ENCODE data around the gene ABCC9. TPM values are rescaled to one million over a fixed set of nuclear protein-coding genes. Genes with fewer than 3 reads are reported as not detected.

The ABCC9 gene
- total RNA-seq, 1 experiment from 2014 or later = 0.03 TPM

DNA sequence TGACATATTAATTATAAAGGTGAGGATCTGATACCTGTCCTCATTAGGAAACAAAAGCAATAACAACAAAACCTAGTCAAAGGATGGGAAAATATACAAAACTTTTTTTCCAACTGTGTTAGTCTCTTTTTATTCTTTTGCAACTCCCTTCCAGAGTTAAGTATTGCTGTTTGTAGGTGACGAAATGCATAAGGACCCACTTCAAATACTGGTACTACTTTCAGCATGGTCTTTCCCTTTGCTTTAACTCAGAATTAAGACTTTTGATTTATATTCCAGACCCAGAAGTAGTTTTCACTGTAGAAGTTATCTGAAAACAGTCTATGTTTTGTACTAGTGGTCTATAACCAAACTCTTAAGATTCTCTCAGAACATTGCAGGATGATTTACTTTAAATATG, 34.1 kb upstream of the ABCC9 start:
- TF ChIP-seq, protein P1, sequence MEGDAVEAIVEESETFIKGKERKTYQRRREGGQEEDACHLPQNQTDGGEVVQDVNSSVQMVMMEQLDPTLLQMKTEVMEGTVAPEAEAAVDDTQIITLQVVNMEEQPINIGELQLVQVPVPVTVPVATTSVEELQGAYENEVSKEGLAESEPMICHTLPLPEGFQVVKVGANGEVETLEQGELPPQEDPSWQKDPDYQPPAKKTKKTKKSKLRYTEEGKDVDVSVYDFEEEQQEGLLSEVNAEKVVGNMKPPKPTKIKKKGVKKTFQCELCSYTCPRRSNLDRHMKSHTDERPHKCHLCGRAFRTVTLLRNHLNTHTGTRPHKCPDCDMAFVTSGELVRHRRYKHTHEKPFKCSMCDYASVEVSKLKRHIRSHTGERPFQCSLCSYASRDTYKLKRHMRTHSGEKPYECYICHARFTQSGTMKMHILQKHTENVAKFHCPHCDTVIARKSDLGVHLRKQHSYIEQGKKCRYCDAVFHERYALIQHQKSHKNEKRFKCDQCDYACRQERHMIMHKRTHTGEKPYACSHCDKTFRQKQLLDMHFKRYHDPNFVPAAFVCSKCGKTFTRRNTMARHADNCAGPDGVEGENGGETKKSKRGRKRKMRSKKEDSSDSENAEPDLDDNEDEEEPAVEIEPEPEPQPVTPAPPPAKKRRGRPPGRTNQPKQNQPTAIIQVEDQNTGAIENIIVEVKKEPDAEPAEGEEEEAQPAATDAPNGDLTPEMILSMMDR (IDR thresholded peaks at IDR 0.05) = no peak
- no peak for TF ChIP-seq POLR2AphosphoS5 (IDR thresholded peaks at IDR 0.05; ENCODE audit: low read depth, low read length)
- TF ChIP-seq, protein P2, sequence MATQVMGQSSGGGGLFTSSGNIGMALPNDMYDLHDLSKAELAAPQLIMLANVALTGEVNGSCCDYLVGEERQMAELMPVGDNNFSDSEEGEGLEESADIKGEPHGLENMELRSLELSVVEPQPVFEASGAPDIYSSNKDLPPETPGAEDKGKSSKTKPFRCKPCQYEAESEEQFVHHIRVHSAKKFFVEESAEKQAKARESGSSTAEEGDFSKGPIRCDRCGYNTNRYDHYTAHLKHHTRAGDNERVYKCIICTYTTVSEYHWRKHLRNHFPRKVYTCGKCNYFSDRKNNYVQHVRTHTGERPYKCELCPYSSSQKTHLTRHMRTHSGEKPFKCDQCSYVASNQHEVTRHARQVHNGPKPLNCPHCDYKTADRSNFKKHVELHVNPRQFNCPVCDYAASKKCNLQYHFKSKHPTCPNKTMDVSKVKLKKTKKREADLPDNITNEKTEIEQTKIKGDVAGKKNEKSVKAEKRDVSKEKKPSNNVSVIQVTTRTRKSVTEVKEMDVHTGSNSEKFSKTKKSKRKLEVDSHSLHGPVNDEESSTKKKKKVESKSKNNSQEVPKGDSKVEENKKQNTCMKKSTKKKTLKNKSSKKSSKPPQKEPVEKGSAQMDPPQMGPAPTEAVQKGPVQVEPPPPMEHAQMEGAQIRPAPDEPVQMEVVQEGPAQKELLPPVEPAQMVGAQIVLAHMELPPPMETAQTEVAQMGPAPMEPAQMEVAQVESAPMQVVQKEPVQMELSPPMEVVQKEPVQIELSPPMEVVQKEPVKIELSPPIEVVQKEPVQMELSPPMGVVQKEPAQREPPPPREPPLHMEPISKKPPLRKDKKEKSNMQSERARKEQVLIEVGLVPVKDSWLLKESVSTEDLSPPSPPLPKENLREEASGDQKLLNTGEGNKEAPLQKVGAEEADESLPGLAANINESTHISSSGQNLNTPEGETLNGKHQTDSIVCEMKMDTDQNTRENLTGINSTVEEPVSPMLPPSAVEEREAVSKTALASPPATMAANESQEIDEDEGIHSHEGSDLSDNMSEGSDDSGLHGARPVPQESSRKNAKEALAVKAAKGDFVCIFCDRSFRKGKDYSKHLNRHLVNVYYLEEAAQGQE (IDR thresholded peaks at IDR 0.05; ENCODE audit: insufficient read depth in 1 of 2, low read depth in 2 of 2, low read length in 1 of 2) = no peak
- no peak for TF ChIP-seq SIN3A (IDR thresholded peaks at IDR 0.05; ENCODE audit: borderline replicate concordance, insufficient read depth, low read depth, low read length)
- no peak for TF ChIP-seq TCF7L2 (IDR thresholded peaks at IDR 0.05; ENCODE audit: low read depth, low read length)
- ChIA-PET POLR2A (no interaction called here), CTCF (no interaction called here)
- no peak overlapping the region for H3K4me3 ChIP-seq (ENCODE audit: low read depth in 2 of 2, low read length in 2 of 2)
- no peak for ATAC-seq
- H3K9me3 ChIP-seq (ENCODE audit: control insufficient read depth, insufficient read depth, low read depth, low read length) = no peaks in the 10 kb centered on the region
- no peaks in the 10 kb centered on the region for H3K36me3 ChIP-seq (ENCODE audit: control insufficient read depth, insufficient read depth, low read length)
- intact Hi-C loops (cut with micrococcal nuclease; ENCODE audit: unreplicated experiment) (no loop called here), in situ Hi-C loops (cut with HindIII; ENCODE audit: low pct_unique_long_range_greater_than_20kb, low sequenced_read_pairs) (no loop called here)
- H3K27ac ChIP-seq (ENCODE audit: low read length) = no peak overlapping the region
- H3K27me3 ChIP-seq (ENCODE audit: control insufficient read depth, insufficient read depth, low read length) = no peaks in the 10 kb centered on the region
- no TSS peak for BruUV-seq (replicated peaks)
- no peak for DNase-seq (ENCODE audit: low read depth, low spot score)
- H3K4me1 ChIP-seq (ENCODE audit: control insufficient read depth, insufficient read depth, low read length) = no peaks in the 10 kb centered on the region

DNA sequence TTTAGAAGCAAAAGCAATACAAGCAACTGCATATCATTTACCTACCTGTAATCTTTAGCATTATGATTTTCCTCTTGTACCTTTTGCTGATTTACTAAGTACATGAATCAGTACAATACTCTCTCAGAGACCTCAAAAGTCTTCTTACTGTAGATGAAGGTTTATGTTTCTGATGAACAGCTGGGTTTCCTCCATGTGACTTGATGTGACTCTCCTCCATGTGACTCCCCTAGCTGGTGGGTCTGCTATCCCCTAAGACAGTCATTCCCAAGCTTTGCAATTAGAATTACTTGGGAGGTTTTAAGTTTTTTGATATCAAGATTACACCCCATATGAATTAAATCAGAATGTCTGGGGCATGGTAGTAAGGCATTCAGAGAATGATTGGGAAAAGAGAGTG, 32.0 kb upstream of the ABCC9 start:
- ChIA-PET CTCF (no interaction called here), POLR2A (no interaction called here)
- in situ Hi-C loops (cut with HindIII; ENCODE audit: low pct_unique_long_range_greater_than_20kb, low sequenced_read_pairs) (no loop called here), intact Hi-C loops (cut with micrococcal nuclease; ENCODE audit: unreplicated experiment) (no loop called here)
- no peak for ATAC-seq
- Histone ChIP-seq H3K4me3 (ENCODE audit: low read depth in 2 of 2, low read length in 2 of 2) (no peak overlapping the region), H3K36me3 (ENCODE audit: control insufficient read depth, insufficient read depth, low read length) (no peaks in the 10 kb centered on the region), H3K27ac (ENCODE audit: low read length) (no peak overlapping the region), H3K4me1 (ENCODE audit: control insufficient read depth, insufficient read depth, low read length) (no peaks in the 10 kb centered on the region), H3K9me3 (ENCODE audit: control insufficient read depth, insufficient read depth, low read depth, low read length) (no peaks in the 10 kb centered on the region), H3K27me3 (ENCODE audit: control insufficient read depth, insufficient read depth, low read length) (no peaks in the 10 kb centered on the region)
- TF ChIP-seq SIN3A (IDR thresholded peaks at IDR 0.05; ENCODE audit: borderline replicate concordance, insufficient read depth, low read depth, low read length) (no peak), TCF7L2 (IDR thresholded peaks at IDR 0.05; ENCODE audit: low read depth, low read length) (no peak), POLR2AphosphoS5 (IDR thresholded peaks at IDR 0.05; ENCODE audit: low read depth, low read length) (no peak)
- TF ChIP-seq, protein P1 (IDR thresholded peaks at IDR 0.05) = no peak
- TF ChIP-seq, protein P2 (IDR thresholded peaks at IDR 0.05; ENCODE audit: insufficient read depth in 1 of 2, low read depth in 2 of 2, low read length in 1 of 2) = no peak
- BruUV-seq (replicated peaks) = no TSS peak
- DNase-seq (ENCODE audit: low read depth, low spot score) = no peak
